Measurements from ENCODE around the gene IFIT1.

Gene IFIT1

DNA sequence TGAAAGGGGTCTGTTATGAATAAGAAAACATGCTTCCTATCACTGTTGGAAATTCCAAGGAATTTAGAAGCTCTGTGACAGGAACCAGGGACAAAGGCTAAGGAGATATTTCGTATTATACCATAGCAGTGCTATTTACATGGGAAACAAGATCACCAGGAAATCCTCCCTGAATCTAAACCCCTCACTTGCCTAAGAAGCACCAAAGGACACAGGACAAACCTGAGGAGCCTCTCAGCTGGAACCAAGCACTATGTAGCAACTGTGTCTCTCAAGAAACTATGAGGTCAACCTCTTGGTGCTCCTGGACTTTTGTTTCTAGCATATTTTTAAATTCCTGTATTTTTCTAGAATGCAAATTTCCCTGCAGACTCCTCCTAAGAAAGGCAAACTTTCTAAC lies 35.3 kb upstream of the IFIT1 start:
- Histone ChIP-seq H3K27ac (ENCODE audit: low read depth, low read length) (no peak overlapping the region), H3K4me1 (ENCODE audit: control insufficient read depth, low read length) (no peaks in the 10 kb centered on the region), H3K4me2 (ENCODE audit: low read length) (no peak overlapping the region), H3K36me3 (ENCODE audit: control insufficient read depth, low read length) (no peaks in the 10 kb centered on the region), H3K9me2 (replicated peaks; ENCODE audit: control insufficient read depth, low read length) (no peaks in the 10 kb centered on the region), H3K4me3 (ENCODE audit: low read length) (no peak overlapping the region), H3K79me2 (ENCODE audit: control insufficient read depth, low read length) (no peaks in the 10 kb centered on the region), H3K9me3 (ENCODE audit: control insufficient read depth, insufficient read depth, low read length) (no peaks in the 10 kb centered on the region), H3K27me3 (ENCODE audit: control insufficient read depth, low read length) (no peaks in the 10 kb centered on the region), H4K20me1 (ENCODE audit: control insufficient read depth, insufficient read depth, low read depth, low read length) (no peaks in the 10 kb centered on the region), H3F3A (ENCODE audit: control insufficient read depth, insufficient read depth) (no peaks in the 10 kb centered on the region)
- TF ChIP-seq, protein P1, sequence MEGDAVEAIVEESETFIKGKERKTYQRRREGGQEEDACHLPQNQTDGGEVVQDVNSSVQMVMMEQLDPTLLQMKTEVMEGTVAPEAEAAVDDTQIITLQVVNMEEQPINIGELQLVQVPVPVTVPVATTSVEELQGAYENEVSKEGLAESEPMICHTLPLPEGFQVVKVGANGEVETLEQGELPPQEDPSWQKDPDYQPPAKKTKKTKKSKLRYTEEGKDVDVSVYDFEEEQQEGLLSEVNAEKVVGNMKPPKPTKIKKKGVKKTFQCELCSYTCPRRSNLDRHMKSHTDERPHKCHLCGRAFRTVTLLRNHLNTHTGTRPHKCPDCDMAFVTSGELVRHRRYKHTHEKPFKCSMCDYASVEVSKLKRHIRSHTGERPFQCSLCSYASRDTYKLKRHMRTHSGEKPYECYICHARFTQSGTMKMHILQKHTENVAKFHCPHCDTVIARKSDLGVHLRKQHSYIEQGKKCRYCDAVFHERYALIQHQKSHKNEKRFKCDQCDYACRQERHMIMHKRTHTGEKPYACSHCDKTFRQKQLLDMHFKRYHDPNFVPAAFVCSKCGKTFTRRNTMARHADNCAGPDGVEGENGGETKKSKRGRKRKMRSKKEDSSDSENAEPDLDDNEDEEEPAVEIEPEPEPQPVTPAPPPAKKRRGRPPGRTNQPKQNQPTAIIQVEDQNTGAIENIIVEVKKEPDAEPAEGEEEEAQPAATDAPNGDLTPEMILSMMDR (IDR thresholded peaks at IDR 0.05; ENCODE audit: low read depth, low read length, poor library complexity, severe bottlenecking), result no peak
- TF ChIP-seq EZH2phosphoT487 (IDR thresholded peaks at IDR 0.05; ENCODE audit: borderline replicate concordance, low read length), result no peak

DNA sequence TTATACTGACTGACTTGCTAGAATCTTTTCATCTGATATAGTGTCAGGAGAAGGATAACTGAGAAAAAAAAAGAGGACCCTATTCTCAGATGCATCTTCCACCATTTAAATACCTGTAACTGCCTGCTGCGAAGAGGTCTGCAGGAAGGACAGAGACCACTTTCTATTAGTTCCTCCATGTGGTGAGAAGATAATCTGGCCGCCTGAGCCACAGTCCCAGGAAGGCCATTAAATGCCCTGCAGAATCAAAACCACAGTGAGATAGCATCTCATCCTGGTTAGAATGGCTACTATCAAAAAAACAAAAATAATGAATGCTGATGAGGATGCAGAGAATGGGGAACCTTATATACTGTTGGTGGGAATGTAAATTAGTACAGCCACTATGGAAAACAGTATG lies 34.4 kb upstream of the IFIT1 start:
- Histone ChIP-seq H3K4me3 (ENCODE audit: low read length) (no peak overlapping the region), H3K27ac (ENCODE audit: low read depth, low read length) (no peak overlapping the region), H3K9me3 (ENCODE audit: control insufficient read depth, insufficient read depth, low read length) (no peaks in the 10 kb centered on the region), H3K4me1 (ENCODE audit: control insufficient read depth, low read length) (no peaks in the 10 kb centered on the region), H3K4me2 (ENCODE audit: low read length) (no peak overlapping the region), H3K36me3 (ENCODE audit: control insufficient read depth, low read length) (no peaks in the 10 kb centered on the region), H3K9me2 (replicated peaks; ENCODE audit: control insufficient read depth, low read length) (no peaks in the 10 kb centered on the region), H3F3A (ENCODE audit: control insufficient read depth, insufficient read depth) (no peaks in the 10 kb centered on the region), H3K27me3 (ENCODE audit: control insufficient read depth, low read length) (no peaks in the 10 kb centered on the region), H4K20me1 (ENCODE audit: control insufficient read depth, insufficient read depth, low read depth, low read length) (no peaks in the 10 kb centered on the region), H3K79me2 (ENCODE audit: control insufficient read depth, low read length) (no peaks in the 10 kb centered on the region)
- no peak for TF ChIP-seq EZH2phosphoT487 (IDR thresholded peaks at IDR 0.05; ENCODE audit: borderline replicate concordance, low read length)
- TF ChIP-seq, protein P1 (IDR thresholded peaks at IDR 0.05; ENCODE audit: low read depth, low read length, poor library complexity, severe bottlenecking), result no peak

- Histone ChIP-seq H3K27me3 (ENCODE audit: control insufficient read depth, low read length) (no peaks in the 10 kb centered on the region), H3K79me2 (ENCODE audit: control insufficient read depth, low read length) (no peaks in the 10 kb centered on the region), H3K4me2 (ENCODE audit: low read length) (no peak overlapping the region), H3K9me2 (replicated peaks; ENCODE audit: control insufficient read depth, low read length) (no peaks in the 10 kb centered on the region), H3K4me3 (ENCODE audit: low read length) (no peak overlapping the region), H3K36me3 (ENCODE audit: control insufficient read depth, low read length) (no peaks in the 10 kb centered on the region), H3F3A (ENCODE audit: control insufficient read depth, insufficient read depth) (no peaks in the 10 kb centered on the region), H3K4me1 (ENCODE audit: control insufficient read depth, low read length) (no peaks in the 10 kb centered on the region), H3K9me3 (ENCODE audit: control insufficient read depth, insufficient read depth, low read length) (no peaks in the 10 kb centered on the region), H3K27ac (ENCODE audit: low read depth, low read length) (no peak overlapping the region), H4K20me1 (ENCODE audit: control insufficient read depth, insufficient read depth, low read depth, low read length) (no peaks in the 10 kb centered on the region)
- TF ChIP-seq, protein P1 (IDR thresholded peaks at IDR 0.05; ENCODE audit: low read depth, low read length, poor library complexity, severe bottlenecking), result no peak
- TF ChIP-seq EZH2phosphoT487 (IDR thresholded peaks at IDR 0.05; ENCODE audit: borderline replicate concordance, low read length), result no peak
These were observed 32.3 kb upstream of the IFIT1 start for GRCh38 chr10:89360157-89360556.

GRCh38 chr10:89362929-89363328 lies 29.5 kb upstream of the IFIT1 start:
- H3K36me3 ChIP-seq (ENCODE audit: control insufficient read depth, low read length), result no peaks in the 10 kb centered on the region
- H3K9me3 ChIP-seq (ENCODE audit: control insufficient read depth, insufficient read depth, low read length), result no peaks in the 10 kb centered on the region
- H3K4me1 ChIP-seq (ENCODE audit: control insufficient read depth, low read length), result no peaks in the 10 kb centered on the region
- no peaks in the 10 kb centered on the region for H3K9me2 ChIP-seq (replicated peaks; ENCODE audit: control insufficient read depth, low read length)
- H3K4me2 ChIP-seq (ENCODE audit: low read length), result no peak overlapping the region
- no peaks in the 10 kb centered on the region for H3F3A ChIP-seq (ENCODE audit: control insufficient read depth, insufficient read depth)
- no peak overlapping the region for H3K27ac ChIP-seq (ENCODE audit: low read depth, low read length)
- H3K27me3 ChIP-seq (ENCODE audit: control insufficient read depth, low read length), result no peaks in the 10 kb centered on the region
- no peak for TF ChIP-seq EZH2phosphoT487 (IDR thresholded peaks at IDR 0.05; ENCODE audit: borderline replicate concordance, low read length)
- TF ChIP-seq, protein P1 (IDR thresholded peaks at IDR 0.05; ENCODE audit: low read depth, low read length, poor library complexity, severe bottlenecking), result no peak
- H4K20me1 ChIP-seq (ENCODE audit: control insufficient read depth, insufficient read depth, low read depth, low read length), result no peaks in the 10 kb centered on the region
- H3K4me3 ChIP-seq (ENCODE audit: low read length), result no peak overlapping the region
- no peaks in the 10 kb centered on the region for H3K79me2 ChIP-seq (ENCODE audit: control insufficient read depth, low read length)

Data from DOHH2 (cell line).